SK-N-SH (cell line): Measurements from ENCODE around the gene PRLR. TPM values are rescaled to one million over a fixed set of nuclear protein-coding genes. Genes with fewer than 3 reads are reported as not detected.

Experiments used
- CTCF ChIA-PET: fragments of 300-600, 350-600 bp; formaldehyde crosslinking; extraction: SDS; loops from one replicate; lab custom pipeline; 2021; lab: Yijun Ruan, JAX
- POLR2A ChIA-PET: fragments of 350-600 bp; sonication (Branson Sonifier 250); formaldehyde crosslinking; extraction: SDS; loops from one replicate; lab custom pipeline; 2020; ENCODE audit warnings: antibody characterized with exemption, inconsistent platforms; lab: Yijun Ruan, JAX
- DNase-seq: peaks from one replicate; pipeline ENCODE4 v3.0.0; 2012
- H2AFZ ChIP-seq: fragments of 200-600 bp; sonication (generic); 2 replicates; pipeline ENCODE4 v1.8.1; 2016; ENCODE audit warnings: antibody characterized with exemption, mild to moderate bottlenecking, low read depth
- H3F3A ChIP-seq: fragments of 200-600 bp; sonication (generic); replicated peaks from 2 replicates; pipeline ENCODE3; 2016; ENCODE audit warnings: antibody characterized with exemption, mild to moderate bottlenecking; ENCODE audit not compliant: insufficient read depth
- H3K27ac ChIP-seq, 2 experiments: fragments of 200-500 bp in 1 of 2; fragments of 200-600 bp in 1 of 2; sonication (Bioruptor generic) in 1 of 2; sonication (generic), shearing (Covaris generic) in 1 of 2; 2 replicates each; pipeline versions ENCODE4 v1.5.1 to v1.6.1; 2014 to 2016; ENCODE audit warnings: low read depth in 2 of 2, inconsistent platforms in 1 of 2, low read length in 1 of 2, mild to moderate bottlenecking in 1 of 2, mixed read lengths in 1 of 2
- H3K27me3 ChIP-seq: fragments of 200-600 bp; sonication (generic), shearing (Covaris generic); 2 replicates; pipeline ENCODE4 v1.6.1; 2016; ENCODE audit warnings: mixed run types; ENCODE audit not compliant: insufficient read depth
- H3K36me3 ChIP-seq, 2 experiments: fragments of 200-500 bp in 1 of 2; fragments of 200-600 bp in 1 of 2; sonication (Bioruptor generic) in 1 of 2; sonication (generic) in 1 of 2; replicated peaks in 1 of 2; 2 replicates each; pipeline versions ENCODE3 to v1.5.1; 2014 to 2016; ENCODE audit warnings: low read length in 1 of 2, mild to moderate bottlenecking in 1 of 2; ENCODE audit not compliant: insufficient read depth in 2 of 2, control insufficient read depth in 1 of 2
- H3K4me1 ChIP-seq, 2 experiments: fragments of 200-500 bp in 1 of 2; fragments of 200-600 bp in 1 of 2; sonication (Bioruptor generic) in 1 of 2; sonication (generic), shearing (Covaris generic) in 1 of 2; 2 replicates each; pipeline versions ENCODE4 v1.5.1 to v1.6.1; 2014 to 2016; ENCODE audit warnings: low read depth in 1 of 2, low read length in 1 of 2, mixed run types in 1 of 2; ENCODE audit not compliant: insufficient read depth in 2 of 2, control insufficient read depth in 1 of 2
- H3K4me2 ChIP-seq: fragments of 200-600 bp; sonication (generic), shearing (Covaris generic); 2 replicates; pipeline ENCODE4 v1.6.1; 2017; ENCODE audit warnings: mixed run types
- H3K4me3 ChIP-seq, 2 experiments: fragments of 200-500 bp in 1 of 2; fragments of 200-600 bp in 1 of 2; sonication (Bioruptor generic) in 1 of 2; sonication (generic), shearing (Covaris generic) in 1 of 2; 2 replicates each; pipeline versions ENCODE4 v1.5.1 to v1.8.1; 2014 to 2016; ENCODE audit warnings: low read depth in 2 of 2, inconsistent platforms in 1 of 2, low read length in 1 of 2, mild to moderate bottlenecking in 1 of 2, mixed read lengths in 1 of 2, moderate library complexity in 1 of 2
- H3K79me2 ChIP-seq: fragments of 200-600 bp; sonication (generic); 2 replicates; pipeline ENCODE4 v1.8.1; 2017; ENCODE audit warnings: mild to moderate bottlenecking; ENCODE audit not compliant: insufficient read depth
- H3K9ac ChIP-seq: fragments of 200-600 bp; sonication (generic); 2 replicates; pipeline ENCODE4 v1.6.1; 2017; ENCODE audit warnings: mixed run types
- H3K9me2 ChIP-seq: fragments of 200-600 bp; sonication (generic); 2 replicates; pipeline ENCODE4 v1.6.1; 2017; ENCODE audit warnings: mixed run types
- H3K9me3 ChIP-seq: fragments of 200-600 bp; sonication (generic); 2 replicates; pipeline ENCODE4 v1.6.1; 2017; ENCODE audit warnings: mixed run types, mild to moderate bottlenecking, moderate library complexity
- H4K20me1 ChIP-seq: fragments of 200-600 bp; sonication (generic); 2 replicates; pipeline ENCODE4 v1.6.1; 2017; ENCODE audit warnings: mild to moderate bottlenecking, mixed run types; ENCODE audit not compliant: insufficient read depth
- CHD2 ChIP-seq: fragments of 150-350 bp; IDR thresholded peaks from 2 replicates; pipeline ENCODE4 v1.6.1; 2018; ENCODE audit warnings: low read length; ENCODE audit not compliant: partially characterized antibody
- CTCF ChIP-seq: fragments of 200-600 bp; sonication (generic); IDR thresholded peaks from 2 replicates; pipeline ENCODE4 v1.6.1; 2017; ENCODE audit warnings: antibody characterized with exemption, mild to moderate bottlenecking, moderate library complexity
- ELF1 ChIP-seq: IDR thresholded peaks from 2 replicates; pipeline ENCODE4 v1.4.0; 2012
- FOSL2 ChIP-seq: IDR thresholded peaks from 2 replicates; pipeline ENCODE4 v1.4.0; 2012; ENCODE audit warnings: low read depth, mild to moderate bottlenecking, moderate library complexity, borderline replicate concordance
- GATA2 ChIP-seq: sonication (generic); formaldehyde crosslinking; IDR thresholded peaks from 2 replicates; pipeline ENCODE4 v1.5.0; 2020; ENCODE audit warnings: mild to moderate bottlenecking, missing genetic modification reagents
- JUND ChIP-seq: IDR thresholded peaks from 2 replicates; pipeline ENCODE4 v1.4.0; 2012
- MEF2A ChIP-seq: IDR thresholded peaks from 2 replicates; pipeline ENCODE4 v1.4.0; 2012; ENCODE audit warnings: low read depth, borderline replicate concordance
- NFIC ChIP-seq: IDR thresholded peaks from 2 replicates; pipeline ENCODE4 v1.4.0; 2012; ENCODE audit warnings: borderline replicate concordance
- NRF1 ChIP-seq: IDR thresholded peaks from 2 replicates; pipeline ENCODE4 v1.6.1; 2012; ENCODE audit warnings: low read depth, mild to moderate bottlenecking, low read length
- PBX3 ChIP-seq: IDR thresholded peaks from 2 replicates; pipeline ENCODE4; 2012
- RAD21 ChIP-seq: IDR thresholded peaks from 2 replicates; pipeline ENCODE4 v1.6.1; 2012; ENCODE audit warnings: mild to moderate bottlenecking, low read length
- RCOR1 ChIP-seq: fragments of 150-350 bp; IDR thresholded peaks from 2 replicates; pipeline ENCODE4 v1.6.1; 2017; ENCODE audit warnings: antibody characterized with exemption, low read length
- RXRA ChIP-seq: IDR thresholded peaks from 2 replicates; pipeline ENCODE4 v1.4.0; 2012; ENCODE audit warnings: low read depth, mild to moderate bottlenecking, borderline replicate concordance
- SIN3A ChIP-seq: IDR thresholded peaks from 2 replicates; pipeline ENCODE4 v1.6.1; 2012; ENCODE audit warnings: low read depth, mild to moderate bottlenecking, low read length, moderate library complexity, borderline replicate concordance
- SMC3 ChIP-seq: IDR thresholded peaks from 2 replicates; pipeline ENCODE4 v1.6.1; 2012; ENCODE audit warnings: low read depth, low read length, improper control_type of control experiment
- TAF1 ChIP-seq: IDR thresholded peaks from 2 replicates; pipeline ENCODE4 v1.6.1; 2012; ENCODE audit warnings: low read depth, mild to moderate bottlenecking, low read length, moderate library complexity, borderline replicate concordance
- TEAD4 ChIP-seq: IDR thresholded peaks from 2 replicates; pipeline ENCODE4 v1.4.0; 2012; ENCODE audit warnings: mild to moderate bottlenecking, borderline replicate concordance; ENCODE audit not compliant: insufficient read depth
- USF2 ChIP-seq: fragments of 150-350 bp; IDR thresholded peaks from 2 replicates; pipeline ENCODE4 v1.6.1; 2017; ENCODE audit warnings: antibody characterized with exemption, low read length, low read depth, borderline replicate concordance
- YY1 ChIP-seq: IDR thresholded peaks from 2 replicates; pipeline ENCODE4 v1.4.0; 2012; ENCODE audit warnings: low read depth, mild to moderate bottlenecking
- WGBS: methylation state at CpG from one replicate; pipeline ENCODE4 v1.1.6; 2017; ENCODE audit warnings: low lambda C conversion rate; 5-methylcytosine and 5-hydroxymethylcytosine counted together
- polyA plus RNA-seq, 3 experiments: library from polyadenylated mRNA; depleted of rRNA; stranded (reverse); fragments of >200 nt; gene quantifications; 2 replicates each; pipeline ENCODE4 v1.2.3, GENCODE V29; 2012
- TF ChIP-seq, protein P1 (sequence below): IDR thresholded peaks from 2 replicates; pipeline ENCODE4 v1.4.0; 2012; ENCODE audit warnings: low read depth, borderline replicate concordance

The PRLR gene
- polyA plus RNA-seq, 1 of the 3 experiments (the other 2 are of a cell fraction), result 0.13 TPM

DNA sequence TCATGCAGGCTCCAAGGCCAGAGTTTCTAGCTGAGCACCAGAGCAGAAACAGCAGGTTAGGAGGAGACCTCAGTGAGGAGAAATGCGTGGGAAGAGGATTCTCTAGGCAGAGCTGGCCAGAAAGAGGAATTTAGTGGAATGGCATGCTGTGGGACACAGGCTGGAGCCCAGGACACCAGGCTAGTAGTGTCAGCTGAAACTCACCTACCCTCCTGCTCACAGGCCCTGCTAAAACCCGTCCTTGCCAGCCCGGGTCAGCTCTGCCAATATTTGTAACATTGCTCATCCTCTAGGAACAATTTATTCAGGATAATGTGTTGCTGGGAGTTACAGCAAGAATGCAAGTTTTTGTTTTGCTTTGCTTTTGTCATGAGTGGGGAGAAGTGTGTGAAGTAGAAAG is 142.3 kb downstream of the PRLR start (continued):
- no peak for TF ChIP-seq SIN3A
- TF ChIP-seq CHD2, result no peak
- TF ChIP-seq USF2, result no peak

DNA sequence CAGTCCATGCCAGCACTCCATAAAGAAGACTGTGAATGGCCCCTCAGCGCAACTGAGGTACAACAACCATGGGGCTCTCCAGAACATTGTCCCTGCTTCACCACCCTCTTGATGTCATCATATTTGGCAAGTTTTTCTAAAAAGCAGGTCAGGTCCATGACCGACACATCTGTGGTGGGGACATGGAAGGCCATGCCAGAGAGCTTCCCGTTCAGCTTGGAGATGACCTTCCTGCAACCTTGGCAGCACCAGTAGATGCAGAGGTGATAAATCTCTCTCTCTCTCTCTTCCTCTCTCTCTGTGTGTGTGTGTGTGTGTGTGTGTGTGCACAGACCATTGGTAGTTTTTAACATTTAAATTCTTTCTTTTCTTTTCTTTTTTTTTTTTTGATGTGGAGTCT is 147.1 kb downstream of the PRLR start:
- no peaks in the 10 kb centered on the region for H3K36me3 ChIP-seq
- no peak overlapping the region for H3K4me3 ChIP-seq
- POLR2A ChIA-PET, result no interaction called here

More for the DNA sequence above, 147.1 kb downstream of the PRLR start:
- Histone ChIP-seq H4K20me1 (no peaks in the 10 kb centered on the region), H3F3A (no peaks in the 10 kb centered on the region), H3K9me2 (no peaks in the 10 kb centered on the region), H2AFZ (no peak overlapping the region), H3K4me2 (no peak overlapping the region), H3K9me3 (no peaks in the 10 kb centered on the region), H3K27ac (no peak overlapping the region), H3K79me2 (no peaks in the 10 kb centered on the region), H3K9ac (no peak overlapping the region), H3K4me1 (no peaks in the 10 kb centered on the region), H3K27me3 (no peaks in the 10 kb centered on the region; the same call in 1 of the 2 replicates)
- CTCF ChIA-PET, result no interaction called here
- 27% methylated on average over 3 of the region's 3 CpGs for WGBS
- TF ChIP-seq RCOR1, result no peak
- TF ChIP-seq SMC3, result no peak
- no peak for TF ChIP-seq MEF2A
- no peak for TF ChIP-seq GATA2 (CRISPR knock-in tag)
- TF ChIP-seq, protein P1, sequence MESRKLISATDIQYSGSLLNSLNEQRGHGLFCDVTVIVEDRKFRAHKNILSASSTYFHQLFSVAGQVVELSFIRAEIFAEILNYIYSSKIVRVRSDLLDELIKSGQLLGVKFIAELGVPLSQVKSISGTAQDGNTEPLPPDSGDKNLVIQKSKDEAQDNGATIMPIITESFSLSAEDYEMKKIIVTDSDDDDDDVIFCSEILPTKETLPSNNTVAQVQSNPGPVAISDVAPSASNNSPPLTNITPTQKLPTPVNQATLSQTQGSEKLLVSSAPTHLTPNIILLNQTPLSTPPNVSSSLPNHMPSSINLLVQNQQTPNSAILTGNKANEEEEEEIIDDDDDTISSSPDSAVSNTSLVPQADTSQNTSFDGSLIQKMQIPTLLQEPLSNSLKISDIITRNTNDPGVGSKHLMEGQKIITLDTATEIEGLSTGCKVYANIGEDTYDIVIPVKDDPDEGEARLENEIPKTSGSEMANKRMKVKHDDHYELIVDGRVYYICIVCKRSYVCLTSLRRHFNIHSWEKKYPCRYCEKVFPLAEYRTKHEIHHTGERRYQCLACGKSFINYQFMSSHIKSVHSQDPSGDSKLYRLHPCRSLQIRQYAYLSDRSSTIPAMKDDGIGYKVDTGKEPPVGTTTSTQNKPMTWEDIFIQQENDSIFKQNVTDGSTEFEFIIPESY, result no peak
- no peak for TF ChIP-seq RAD21
- no peak for TF ChIP-seq NFIC
- no peak for TF ChIP-seq RXRA
- no peak for TF ChIP-seq ELF1
- TF ChIP-seq CTCF, result no peak
- TF ChIP-seq PBX3, result no peak
- TF ChIP-seq NRF1, result no peak
- no peak for TF ChIP-seq YY1
- no peak for TF ChIP-seq TAF1
- TF ChIP-seq TEAD4, result no peak
- TF ChIP-seq FOSL2, result no peak
- TF ChIP-seq JUND, result no peak
- no peak for DNase-seq
